GM10847 (cell line): ENCODE data around the gene DUSP1.

Experiments used
- POLR2A ChIP-seq: IDR thresholded peaks from 2 replicates; pipeline ENCODE4 v1.6.1; 2011; ENCODE audit not compliant: insufficient read length; ENCODE audit errors: extremely low read depth

The DUSP1 gene

GRCh38 chr5:172730222-172730621 lies 40.8 kb downstream of the DUSP1 start:
- TF ChIP-seq POLR2A, result no peak

- TF ChIP-seq POLR2A, result no peak
Measured at GRCh38 chr5:172729588-172729987, 41.4 kb downstream of the DUSP1 start.

- TF ChIP-seq POLR2A, result no peak
Measured at GRCh38 chr5:172728481-172729241, 42.3 kb downstream of the DUSP1 start.

GRCh38 chr5:172727551-172727950 lies 43.4 kb downstream of the DUSP1 start:
- TF ChIP-seq POLR2A, result no peak

GRCh38 chr5:172726966-172727365 lies 44.0 kb downstream of the DUSP1 start:
- TF ChIP-seq POLR2A, result no peak

GRCh38 chr5:172725785-172726184 lies 45.2 kb downstream of the DUSP1 start:
- TF ChIP-seq POLR2A, result no peak

- TF ChIP-seq POLR2A, result no peak
Measured at GRCh38 chr5:172725273-172725672, 45.7 kb downstream of the DUSP1 start.

- TF ChIP-seq POLR2A, result no peak
Measured at GRCh38 chr5:172724242-172725183, 46.5 kb downstream of the DUSP1 start.

GRCh38 chr5:172723508-172723907 lies 47.5 kb downstream of the DUSP1 start:
- no peak for TF ChIP-seq POLR2A

GRCh38 chr5:172722327-172722815 lies 48.6 kb downstream of the DUSP1 start:
- no peak for TF ChIP-seq POLR2A

- no peak for TF ChIP-seq POLR2A
Measured at GRCh38 chr5:172721455-172722326, 49.3 kb downstream of the DUSP1 start.

- no peak for TF ChIP-seq POLR2A
Measured at GRCh38 chr5:172720655-172721054, 50.3 kb downstream of the DUSP1 start.

GRCh38 chr5:172719211-172719610 lies 51.8 kb downstream of the DUSP1 start:
- no peak for TF ChIP-seq POLR2A

- TF ChIP-seq POLR2A, result no peak
Measured at GRCh38 chr5:172718527-172719114, 52.4 kb downstream of the DUSP1 start.
